Stimulated activated CD8-positive, alpha-beta memory T cell treated with anti-CD3 and anti-CD28 coated beads, Interleukin-7, amount 100 ng/mL, for 48 hours (primary cell): ENCODE results near the gene QSOX2.

Source experiments
- DNase-seq, 2 donors: peaks; one replicate each; pipeline ENCODE4 v3.0.0-alpha.2; 2020; ENCODE audit warnings: low read depth in 1 of 2; ENCODE audit errors: extremely low read depth in 1 of 2

The QSOX2 gene

DNA sequence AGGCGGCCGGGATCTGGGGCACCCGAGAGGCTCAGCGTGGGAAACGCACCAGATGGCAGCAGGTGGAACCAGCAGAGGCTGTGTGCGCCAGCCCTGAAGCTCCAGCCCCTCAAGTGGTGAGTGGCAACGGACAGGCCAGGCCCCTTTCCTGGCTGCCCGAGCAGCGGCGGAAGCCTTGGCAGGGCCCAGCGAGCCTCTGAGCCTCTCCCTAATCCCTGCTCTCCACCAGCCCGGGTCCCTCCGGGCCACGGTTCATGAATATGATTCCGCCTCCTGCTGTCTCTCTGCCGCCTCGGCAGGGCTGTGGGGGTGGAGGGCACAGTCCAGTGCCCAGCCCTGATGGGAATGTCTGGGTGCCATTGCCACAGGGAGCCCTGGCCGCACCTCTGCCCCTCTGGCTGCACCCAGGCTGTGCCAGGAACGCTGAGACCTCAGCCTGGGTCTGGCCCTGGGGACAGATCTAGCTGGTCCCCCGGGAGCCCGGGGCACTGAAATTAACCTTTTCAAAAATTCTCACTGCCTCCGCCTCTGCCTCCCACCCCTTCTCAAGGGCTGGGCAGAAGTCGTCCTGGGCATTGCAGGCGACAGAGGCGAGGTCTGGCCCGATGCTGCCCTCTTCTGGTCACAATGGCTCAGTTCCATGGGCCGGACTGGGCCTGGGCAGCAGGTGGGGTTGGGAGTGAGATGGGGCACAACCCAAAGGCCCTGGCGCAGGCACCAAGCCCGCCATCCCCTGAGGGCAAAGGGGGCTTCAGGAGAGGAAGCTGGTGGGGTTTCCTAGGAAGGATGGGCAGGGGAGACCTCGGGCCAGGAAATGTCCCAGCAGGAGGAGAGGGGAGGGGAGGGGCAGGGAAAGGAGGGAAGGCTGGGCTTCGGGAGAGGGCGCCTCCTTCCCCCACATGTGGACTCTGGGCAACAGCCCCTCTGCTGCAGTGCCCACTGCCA is 38.0 kb upstream of the QSOX2 start:
- peak; percentile 41 to 50 for DNase-seq

DNA sequence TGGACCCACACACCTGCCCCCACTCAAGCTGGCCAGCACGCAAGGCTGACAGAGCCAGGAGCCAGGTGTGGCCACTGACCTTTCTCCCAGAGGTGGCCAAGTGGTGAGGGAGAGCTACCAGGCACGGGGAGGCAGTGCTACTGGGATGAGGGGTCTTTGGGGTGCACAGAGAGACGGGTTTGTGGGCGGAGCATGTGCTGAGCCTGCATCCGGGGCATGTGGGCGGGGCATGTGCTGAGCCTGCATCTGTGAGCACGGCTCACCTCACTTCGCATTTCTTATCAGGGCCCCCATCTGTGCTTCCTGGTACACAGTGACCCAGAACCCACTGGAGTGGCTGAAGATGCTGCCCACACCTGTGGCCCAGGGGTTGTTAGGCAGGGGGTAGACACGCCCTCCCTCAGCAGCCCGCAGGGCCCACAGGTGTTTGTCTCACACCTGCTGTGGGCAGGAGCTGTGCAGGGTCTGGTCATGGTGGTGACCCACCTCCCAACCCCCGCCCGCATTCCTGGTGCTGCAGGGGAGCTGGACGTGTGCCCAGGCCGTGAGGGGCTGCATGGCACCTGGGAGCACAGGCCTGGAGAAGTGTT is 36.8 kb upstream of the QSOX2 start:
- DNase-seq: no peak

DNA sequence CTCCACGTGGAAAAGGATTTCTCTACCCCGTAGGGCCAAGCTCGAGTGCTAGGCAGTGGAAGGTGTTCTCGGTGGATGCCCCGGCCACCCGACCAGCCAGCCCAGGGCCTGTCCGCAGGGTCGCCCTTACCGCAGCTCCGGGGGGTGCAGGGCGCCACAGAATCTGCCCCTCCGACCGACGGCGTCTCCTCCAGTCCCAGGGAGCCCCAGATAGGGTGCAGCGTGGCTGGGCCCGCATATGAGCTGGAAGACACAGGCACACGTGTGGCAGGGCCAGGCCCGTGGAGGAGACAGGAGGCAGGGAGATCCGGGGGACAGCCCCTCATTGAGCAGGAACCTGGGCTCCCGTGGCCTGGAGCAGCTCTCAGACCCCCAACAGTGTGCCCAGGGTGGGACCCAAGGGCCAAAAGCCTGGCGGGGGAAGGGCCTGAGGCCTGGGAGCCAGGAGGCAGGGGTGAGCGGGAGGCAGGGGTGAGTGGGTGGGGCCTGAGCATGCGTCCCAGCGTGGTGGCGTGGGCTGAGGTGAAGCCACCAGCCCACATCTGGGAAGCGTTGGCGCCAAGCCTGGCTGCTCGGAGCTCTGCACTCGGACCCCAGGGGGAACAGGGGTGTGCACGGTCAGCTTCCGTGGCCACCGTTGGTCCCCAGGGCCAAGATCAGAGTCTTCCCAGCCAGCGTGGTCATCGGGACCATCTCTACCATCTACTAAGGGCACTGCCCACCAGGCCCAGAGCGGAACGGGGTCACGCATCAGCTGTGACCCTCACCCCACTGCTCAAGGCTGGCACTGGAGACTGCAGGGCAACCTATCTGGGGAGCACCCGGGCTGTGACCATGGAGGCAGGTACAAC is 36.0 kb upstream of the QSOX2 start:
- no peak for DNase-seq

DNA sequence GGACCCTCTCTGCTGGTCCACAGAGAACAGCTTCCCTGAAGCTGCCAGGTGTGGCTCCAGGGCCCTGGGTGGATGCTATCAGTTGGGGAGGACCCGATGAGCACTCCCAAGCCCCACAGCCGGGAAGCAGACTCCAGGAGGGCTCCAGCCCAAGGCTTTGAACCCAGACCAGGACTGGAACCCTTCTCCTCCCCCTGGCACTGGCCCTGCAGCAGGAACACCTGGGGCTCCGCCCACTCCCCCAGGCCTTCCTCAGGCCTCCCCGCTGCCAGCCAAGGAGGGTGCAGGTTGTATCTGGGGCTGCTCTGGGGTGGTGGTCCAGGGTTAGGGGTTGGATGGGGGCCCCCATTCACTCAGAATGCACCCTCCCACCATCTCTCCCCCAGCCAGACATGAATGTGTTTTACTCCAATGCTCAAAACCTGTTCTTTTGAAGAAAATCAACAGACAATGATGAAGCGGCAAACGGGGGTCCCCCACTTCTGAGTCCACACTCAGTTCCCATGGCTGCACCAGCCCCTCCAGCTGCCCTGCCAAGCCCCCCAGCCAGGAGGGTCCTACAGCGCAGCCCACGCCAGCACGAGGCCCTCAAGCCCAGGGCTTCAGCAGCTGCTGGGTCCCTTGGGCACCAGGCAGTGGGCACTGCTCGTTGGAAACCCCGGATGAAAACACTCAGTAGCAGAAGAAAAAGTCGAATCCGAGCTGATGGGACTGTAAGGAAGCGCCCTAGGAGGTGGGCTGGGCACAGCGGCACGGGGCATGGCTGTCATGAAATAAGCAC is 35.1 kb upstream of the QSOX2 start:
- DNase-seq: no peak

DNA sequence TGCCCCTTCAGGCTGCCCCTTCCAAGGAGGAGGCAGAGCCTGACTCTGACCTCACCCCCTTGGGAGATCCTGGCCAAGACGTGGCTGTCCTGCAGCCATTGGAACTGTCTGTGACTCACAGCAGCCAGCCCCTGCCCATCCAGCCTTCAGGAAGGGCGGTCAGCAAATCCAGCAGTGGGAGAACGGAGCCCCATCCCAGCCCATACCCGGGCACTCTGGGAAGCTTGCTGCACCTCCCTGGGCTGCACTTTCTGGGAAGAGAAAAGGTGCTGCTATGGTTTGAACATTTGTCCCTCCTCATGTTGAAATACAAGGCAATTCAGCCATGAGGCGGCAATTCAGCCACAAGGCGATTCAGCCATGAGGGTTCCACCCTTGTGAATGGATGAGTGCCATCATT is 33.9 kb upstream of the QSOX2 start:
- DNase-seq: no peak

DNA sequence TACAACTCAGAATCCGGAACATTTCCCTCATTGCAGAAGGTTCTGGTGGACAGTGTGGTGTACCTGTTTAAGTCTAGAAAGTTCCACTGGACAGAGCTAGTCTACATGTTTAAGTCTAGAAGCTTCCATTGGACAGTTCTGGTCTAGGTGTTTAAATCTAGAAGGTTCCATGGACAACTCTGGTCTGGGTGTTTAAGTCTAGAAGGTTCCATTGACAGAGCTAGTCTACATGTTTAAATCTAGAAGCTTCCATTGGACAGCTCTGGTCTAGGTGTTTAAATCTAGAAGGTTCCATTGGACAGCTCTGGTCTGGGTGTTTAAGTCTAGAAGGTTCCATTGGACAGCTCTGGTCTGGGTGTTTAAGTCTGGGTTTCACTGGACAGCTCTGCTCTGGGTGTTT is 33.3 kb upstream of the QSOX2 start:
- DNase-seq: no peak

DNA sequence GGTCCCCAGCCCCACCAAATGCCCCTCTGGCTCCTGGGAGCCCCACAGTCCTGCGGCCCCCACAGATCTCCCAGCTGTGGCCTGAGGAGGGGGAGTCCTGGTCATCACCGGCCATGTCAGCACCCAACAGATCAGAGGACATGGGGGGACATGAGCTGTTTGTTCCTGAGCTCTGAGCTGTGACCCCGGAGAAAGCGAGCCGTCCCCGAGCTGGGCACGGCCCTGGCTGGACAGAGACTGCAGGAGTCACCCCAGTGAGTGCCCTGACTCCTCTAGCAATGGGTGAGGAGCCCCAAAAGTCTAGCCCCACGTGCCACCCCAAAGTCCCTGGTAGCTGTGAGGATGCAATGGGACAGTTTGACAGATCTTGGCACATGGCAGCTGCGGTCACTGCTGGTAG is 32.6 kb upstream of the QSOX2 start:
- DNase-seq: no peak

DNA sequence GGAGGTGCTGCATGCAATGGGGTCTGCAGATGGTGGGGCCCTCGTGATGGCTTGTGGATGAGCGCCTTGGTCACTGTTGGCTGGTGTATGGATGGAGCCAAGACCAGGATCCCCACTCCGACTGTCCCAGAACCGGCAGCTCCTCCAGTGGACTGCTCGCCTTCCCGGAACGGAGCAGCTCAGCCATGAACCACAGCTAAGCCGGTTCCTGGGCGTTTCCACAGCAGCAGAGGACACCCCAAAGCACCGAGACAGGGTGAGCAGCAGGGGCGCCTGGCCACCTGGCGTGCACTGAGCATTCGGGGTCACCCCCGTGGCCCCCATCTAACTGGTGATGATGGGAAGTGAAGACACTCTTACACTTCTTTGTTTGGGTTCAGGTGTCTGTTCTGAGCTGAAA is 32.1 kb upstream of the QSOX2 start:
- no peak for DNase-seq

DNA sequence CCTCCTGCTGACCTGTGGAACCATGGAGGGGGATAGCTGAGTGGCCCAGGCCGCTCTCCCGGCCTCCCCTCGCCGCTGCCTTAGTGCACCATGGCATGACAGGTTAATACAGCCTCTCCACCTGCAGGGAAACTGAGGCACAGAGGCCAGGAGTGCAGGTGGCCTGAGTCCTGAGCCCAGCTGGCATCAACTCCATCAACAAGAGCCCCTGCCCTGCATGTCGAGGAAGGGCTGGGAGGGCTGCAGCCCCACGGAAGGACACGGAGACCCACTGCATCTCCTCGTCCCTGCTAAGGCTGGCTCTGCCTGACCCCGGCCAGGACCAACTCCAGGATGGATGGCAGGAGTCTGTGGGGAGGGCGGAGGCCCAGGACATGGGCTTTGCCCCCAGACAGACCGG is 31.1 kb upstream of the QSOX2 start:
- DNase-seq: no peak

DNA sequence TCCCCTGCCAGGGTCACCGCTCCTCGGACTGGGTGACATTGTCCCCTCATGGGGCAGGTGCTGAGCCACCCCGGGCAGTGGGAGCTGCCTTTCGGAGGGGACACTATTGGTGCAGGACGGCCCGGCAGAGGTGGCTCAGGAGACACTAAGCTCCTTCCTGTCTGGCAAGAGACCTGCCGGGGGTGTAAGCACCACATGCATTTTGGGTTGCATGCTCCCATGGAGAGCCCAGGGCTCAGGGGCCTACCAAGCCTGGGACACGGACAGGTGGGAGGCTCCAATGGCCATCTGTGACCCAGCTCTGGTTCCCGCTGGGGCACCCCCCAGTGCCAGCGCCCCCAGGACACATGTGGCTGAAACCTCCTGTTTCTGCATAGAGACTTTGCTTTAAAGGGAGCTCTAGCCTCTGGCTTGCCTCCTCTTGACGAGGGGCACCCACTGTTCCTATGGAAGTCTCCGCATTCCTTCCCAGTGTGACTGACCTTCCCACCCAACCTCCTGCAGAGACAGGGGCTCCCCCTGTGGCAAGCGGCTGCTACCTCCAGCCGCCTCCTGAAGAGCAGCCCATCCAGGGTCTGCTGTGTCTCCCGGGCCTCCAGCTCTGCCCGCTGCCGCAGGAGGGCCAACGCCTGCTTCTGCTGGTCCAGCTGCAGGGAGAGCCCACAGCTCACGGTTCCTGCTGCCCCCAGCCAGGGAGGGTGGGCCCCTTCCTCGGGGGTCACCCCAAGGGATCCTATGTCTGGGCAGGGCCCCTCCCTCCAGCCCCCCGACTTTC is 30.2 kb upstream of the QSOX2 start:
- no peak for DNase-seq

DNA sequence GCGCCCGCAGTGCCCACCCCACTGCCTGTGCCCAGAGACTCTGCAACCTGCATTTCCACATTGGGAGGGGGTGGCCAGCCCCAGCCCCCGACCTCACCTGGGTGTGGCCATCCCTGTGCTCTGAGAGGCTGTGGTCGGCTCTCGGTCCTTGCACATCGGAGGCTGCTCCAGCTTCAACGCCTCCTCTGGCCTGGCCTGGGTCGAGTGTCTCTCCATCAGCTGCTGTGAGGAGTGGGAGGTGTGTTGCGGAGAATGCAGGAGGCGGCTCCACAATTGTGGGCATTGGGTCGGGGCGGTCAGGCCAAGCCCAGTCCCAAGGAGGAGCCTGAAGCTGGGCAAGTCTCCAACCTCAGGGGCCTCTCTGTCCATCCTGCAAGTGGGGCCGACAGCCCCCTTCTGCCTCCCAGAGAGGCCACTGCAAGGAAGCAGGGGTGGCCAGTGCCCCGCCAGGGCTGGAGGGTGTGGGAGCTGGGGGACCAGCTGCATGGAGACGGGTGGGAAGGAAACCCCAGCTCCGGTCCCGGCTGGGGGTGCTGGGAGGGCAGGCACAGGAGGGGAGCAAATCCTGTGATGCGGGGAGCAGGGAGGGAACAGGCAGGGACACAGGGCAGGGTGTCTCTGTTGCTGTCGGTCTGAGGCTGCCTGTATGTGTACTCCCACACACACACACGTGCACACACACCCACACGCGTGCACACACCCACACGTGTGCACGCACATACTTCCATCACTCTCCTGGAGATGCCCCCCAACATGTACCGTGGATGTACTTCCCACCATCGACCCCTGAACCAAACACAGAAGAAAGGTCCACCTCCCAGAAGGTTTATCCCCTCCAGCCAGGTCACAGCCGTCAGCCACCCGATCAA is 29.4 kb upstream of the QSOX2 start:
- no peak for DNase-seq

DNA sequence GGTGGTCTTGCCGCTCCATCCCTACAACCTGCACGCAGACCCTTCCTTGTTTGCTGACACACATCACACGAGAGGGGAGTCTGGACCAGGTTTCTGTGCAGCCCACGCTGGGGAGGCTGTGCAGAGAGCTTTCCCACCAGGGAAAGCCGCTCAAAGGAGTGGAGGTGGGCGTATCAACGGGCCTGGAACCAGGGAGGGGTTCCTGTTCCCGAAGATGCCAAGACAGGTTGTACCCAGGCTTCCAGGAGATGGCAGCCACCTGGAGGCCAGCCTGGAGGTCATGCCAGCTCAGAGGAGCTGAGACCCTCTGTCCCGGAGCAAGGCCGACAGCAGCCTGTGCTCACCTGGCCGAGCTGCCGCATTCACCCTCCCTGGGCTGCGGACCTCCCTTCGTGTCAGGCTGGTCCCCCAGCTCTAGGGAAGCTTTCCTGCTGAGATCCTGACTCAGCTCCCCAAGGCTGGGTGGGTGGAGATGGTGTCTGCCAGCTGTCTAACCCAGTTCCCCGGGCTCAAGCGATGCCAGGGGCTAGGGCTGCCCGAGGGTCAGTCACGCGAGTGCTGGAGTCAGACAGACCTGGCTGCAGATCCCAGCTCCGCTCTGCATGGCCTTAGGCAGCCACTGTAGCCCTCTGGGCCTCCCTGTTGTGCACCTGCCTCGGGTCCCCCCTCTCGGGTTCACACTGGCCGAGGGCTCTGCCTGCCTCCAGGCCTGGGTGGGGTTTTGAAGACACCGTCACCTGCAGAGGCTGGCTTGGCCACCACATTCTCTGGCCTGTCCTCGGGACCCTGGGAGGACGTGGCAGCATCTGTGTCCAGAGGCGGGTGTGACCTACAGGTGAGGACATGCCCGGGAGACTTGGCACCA is 28.5 kb upstream of the QSOX2 start:
- DNase-seq: no peak

DNA sequence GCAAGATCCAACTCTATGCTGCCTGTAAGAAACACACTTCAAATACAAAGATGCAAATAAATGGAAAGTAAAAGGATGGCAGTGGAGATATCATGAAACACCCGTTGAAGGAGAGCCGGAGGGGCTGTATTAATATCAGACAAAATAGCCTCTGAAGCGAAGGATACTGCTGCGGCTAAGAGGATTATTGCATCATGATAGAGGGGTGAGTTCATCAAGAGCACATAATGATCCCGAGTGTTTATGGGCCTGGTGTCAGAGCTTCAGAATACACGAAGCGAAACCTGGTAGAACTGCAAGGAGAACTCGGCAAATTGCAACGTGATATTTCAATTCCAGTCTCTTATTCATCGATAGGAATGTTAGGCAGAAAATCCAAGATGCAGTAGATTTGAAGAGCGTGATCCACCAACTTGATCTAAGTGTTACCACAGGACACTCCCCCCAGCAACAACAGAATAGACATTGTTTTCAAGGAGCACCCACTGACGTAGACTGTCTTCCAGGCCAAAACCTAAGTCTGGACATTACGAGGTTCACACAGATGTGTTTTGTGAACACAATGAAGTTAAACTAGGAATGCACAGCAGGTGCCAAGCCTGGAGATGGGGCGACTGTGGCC is 27.7 kb upstream of the QSOX2 start:
- DNase-seq: no peak

DNA sequence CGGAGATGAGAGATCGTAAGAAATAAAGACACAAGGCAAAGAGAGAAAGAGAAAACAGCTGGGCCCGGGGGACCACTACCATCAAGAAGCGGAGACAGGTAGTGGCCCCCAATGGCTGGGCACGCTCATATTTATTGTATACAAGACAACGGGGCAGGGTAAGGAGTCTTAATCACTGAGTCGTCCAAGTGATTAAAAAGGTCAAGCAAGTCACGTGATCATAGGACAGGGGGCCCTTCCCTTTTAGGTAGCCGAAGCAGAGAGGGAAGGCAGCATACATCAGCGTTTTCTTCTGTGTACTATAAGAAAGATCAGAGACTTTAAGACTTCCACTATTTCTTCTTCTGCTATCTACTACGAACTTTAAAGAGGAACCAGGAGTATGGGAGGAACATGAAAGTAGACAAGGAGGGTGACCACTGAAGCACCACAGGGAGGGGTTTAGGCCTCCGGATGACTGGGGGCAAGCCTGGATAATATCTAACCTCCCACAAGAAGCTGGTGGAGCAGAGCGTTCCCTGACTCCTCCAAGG is 24.6 kb upstream of the QSOX2 start:
- no peak for DNase-seq

DNA sequence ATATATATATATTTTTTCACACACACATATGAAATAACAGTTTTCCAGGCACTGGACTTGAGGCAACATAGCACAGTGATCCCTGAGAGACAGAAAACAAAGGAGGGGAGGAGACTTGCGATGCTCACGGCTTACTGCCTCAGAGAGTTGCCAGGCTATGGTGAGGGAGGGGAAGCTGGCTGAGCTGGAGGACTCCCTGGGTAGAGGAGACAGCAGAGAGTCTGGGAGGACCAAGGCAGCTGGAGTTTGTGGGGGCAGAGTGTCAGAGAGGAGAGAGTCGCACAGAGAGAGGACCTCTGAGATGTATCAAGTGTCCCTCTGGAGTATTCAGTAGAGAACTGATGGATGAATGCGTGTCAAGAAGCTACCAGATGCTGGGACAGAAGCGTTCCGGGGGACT is 23.1 kb upstream of the QSOX2 start:
- no peak for DNase-seq

DNA sequence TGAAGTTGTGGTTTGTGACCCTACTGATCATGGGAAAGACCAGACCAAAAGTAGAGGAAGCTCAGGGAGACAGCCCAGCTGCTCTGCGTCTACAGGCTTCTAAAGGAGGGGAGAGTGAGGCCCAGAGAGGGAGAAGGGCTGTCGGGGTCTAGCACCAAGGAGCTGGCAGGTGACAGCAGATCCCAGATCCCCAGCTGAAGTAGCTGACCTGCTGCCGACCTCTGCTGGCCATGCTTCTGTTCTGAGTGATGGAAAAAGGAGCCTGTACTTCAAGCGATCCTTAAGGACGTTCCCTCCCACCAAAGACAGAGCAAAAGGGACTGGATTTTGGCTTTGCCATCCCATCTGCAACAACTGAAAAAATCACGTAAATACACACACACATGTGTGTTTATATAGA is 22.7 kb upstream of the QSOX2 start:
- no peak for DNase-seq
